Measurements from ENCODE around the gene DNAAF9. TPM values are rescaled to one million over a fixed set of nuclear protein-coding genes. Genes with fewer than 3 reads are reported as not detected.

Gene DNAAF9
- total RNA-seq, 1 experiment from 2014 or later = 8.1 TPM

DNA sequence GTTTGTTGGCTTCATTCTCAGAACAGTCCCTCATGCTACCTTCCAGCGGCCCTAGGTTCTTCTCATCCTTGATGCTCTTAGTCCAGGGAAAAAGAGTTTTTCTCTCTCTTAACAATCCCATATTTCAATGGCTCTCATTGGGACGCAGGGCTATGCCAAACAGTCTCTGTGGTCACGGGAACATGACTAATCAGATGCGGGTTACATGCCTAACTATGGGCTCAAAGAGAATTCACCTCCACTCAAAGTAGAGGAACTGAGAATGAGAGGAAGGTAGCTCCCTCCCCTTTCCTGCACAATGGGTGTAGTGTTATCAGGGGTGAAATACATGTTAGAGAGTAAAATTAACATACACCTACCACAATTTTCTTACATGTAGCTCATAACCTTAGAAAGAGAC, 45.2 kb upstream of the DNAAF9 start:
- H3K27ac ChIP-seq (ENCODE audit: low read depth, low read length, poor library complexity, severe bottlenecking) = no peak overlapping the region
- no TSS peak for BruUV-seq (replicated peaks)

GRCh38 chr20:3452136-3452535, 44.7 kb upstream of the DNAAF9 start:
- peak; percentile 48 for DNase-seq (ENCODE audit: low spot score)
- TF ChIP-seq EZH2 (IDR thresholded peaks at IDR 0.05; ENCODE audit: borderline replicate concordance, low read depth, low read length, poor library complexity, severe bottlenecking) = no peak
- TF ChIP-seq, protein P1, sequence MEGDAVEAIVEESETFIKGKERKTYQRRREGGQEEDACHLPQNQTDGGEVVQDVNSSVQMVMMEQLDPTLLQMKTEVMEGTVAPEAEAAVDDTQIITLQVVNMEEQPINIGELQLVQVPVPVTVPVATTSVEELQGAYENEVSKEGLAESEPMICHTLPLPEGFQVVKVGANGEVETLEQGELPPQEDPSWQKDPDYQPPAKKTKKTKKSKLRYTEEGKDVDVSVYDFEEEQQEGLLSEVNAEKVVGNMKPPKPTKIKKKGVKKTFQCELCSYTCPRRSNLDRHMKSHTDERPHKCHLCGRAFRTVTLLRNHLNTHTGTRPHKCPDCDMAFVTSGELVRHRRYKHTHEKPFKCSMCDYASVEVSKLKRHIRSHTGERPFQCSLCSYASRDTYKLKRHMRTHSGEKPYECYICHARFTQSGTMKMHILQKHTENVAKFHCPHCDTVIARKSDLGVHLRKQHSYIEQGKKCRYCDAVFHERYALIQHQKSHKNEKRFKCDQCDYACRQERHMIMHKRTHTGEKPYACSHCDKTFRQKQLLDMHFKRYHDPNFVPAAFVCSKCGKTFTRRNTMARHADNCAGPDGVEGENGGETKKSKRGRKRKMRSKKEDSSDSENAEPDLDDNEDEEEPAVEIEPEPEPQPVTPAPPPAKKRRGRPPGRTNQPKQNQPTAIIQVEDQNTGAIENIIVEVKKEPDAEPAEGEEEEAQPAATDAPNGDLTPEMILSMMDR (conservative IDR thresholded peaks at IDR 0.05; ENCODE audit: low read depth, low read length) = no peak
- CTCF ChIA-PET = no interaction called here
- Histone ChIP-seq H3K4me1 (ENCODE audit: insufficient read depth, low read length, poor library complexity, severe bottlenecking) (peaks cover 22% of the 10 kb centered on the region), H3K27ac (ENCODE audit: low read depth, low read length, poor library complexity, severe bottlenecking) (no peak overlapping the region), H3K4me3 (ENCODE audit: low read depth, low read length, poor library complexity, severe bottlenecking) (no peak overlapping the region), H3K36me3 (ENCODE audit: insufficient read depth, low read length, poor library complexity, severe bottlenecking) (no peaks in the 10 kb centered on the region), H3K27me3 (replicated peaks; ENCODE audit: insufficient read depth, low read depth, low read length, poor library complexity) (no peaks in the 10 kb centered on the region), H3K9me3 (ENCODE audit: low read depth, low read length, poor library complexity, severe bottlenecking) (no peaks in the 10 kb centered on the region)
- intact Hi-C loops (cut with micrococcal nuclease; ENCODE audit: unreplicated experiment) = no loop called here
- POLR2A ChIA-PET (ENCODE audit: low non-redundant PET) = interaction anchor here (0.6 to 1.0 kb wide), 2 partner anchors 10 to 18 kb away, joined by 4 to 6 read pairs; no protein-coding TSS in a partner anchor
- BruUV-seq (replicated peaks) = no TSS peak

More for the DNA sequence above, 45.2 kb upstream of the DNAAF9 start:
- no peak for TF ChIP-seq EZH2 (IDR thresholded peaks at IDR 0.05; ENCODE audit: borderline replicate concordance, low read depth, low read length, poor library complexity, severe bottlenecking)
- TF ChIP-seq, protein P1 (conservative IDR thresholded peaks at IDR 0.05; ENCODE audit: low read depth, low read length) = no peak
- Histone ChIP-seq H3K4me1 (ENCODE audit: insufficient read depth, low read length, poor library complexity, severe bottlenecking) (peaks cover 22% of the 10 kb centered on the region), H3K27me3 (replicated peaks; ENCODE audit: insufficient read depth, low read depth, low read length, poor library complexity) (no peaks in the 10 kb centered on the region), H3K9me3 (ENCODE audit: low read depth, low read length, poor library complexity, severe bottlenecking) (no peaks in the 10 kb centered on the region), H3K4me3 (ENCODE audit: low read depth, low read length, poor library complexity, severe bottlenecking) (no peak overlapping the region), H3K36me3 (ENCODE audit: insufficient read depth, low read length, poor library complexity, severe bottlenecking) (no peaks in the 10 kb centered on the region)
- ChIA-PET POLR2A (ENCODE audit: low non-redundant PET) (interaction anchor here (1.0 kb wide), 1 partner anchor 18 kb away, joined by 6 read pairs; no protein-coding TSS in a partner anchor), CTCF (no interaction called here)
- no peak for DNase-seq (ENCODE audit: low spot score)
- intact Hi-C loops (cut with micrococcal nuclease; ENCODE audit: unreplicated experiment) = no loop called here

DNA sequence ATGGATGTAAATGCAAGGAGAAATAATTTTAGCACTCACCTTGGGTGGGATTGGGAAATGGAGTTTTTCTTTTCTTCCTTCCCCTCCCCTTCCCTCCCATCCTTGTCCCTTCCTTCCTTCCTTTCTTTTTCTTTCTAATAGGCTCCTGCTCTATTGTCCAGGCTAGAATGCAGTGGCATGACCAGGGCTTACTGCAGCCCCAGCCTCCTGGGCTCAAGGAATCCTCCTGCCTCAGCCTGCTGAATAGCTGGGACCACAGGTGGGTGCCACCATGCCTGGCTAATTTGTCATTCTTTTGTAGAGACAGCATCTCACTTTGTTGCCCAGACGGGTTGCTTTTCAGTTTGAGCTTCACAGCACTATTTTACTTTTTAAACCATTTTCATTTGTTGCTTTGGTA, 41.9 kb upstream of the DNAAF9 start:
- Histone ChIP-seq H3K4me1 (ENCODE audit: insufficient read depth, low read length, poor library complexity, severe bottlenecking) (peaks cover 14% of the 10 kb centered on the region), H3K4me3 (ENCODE audit: low read depth, low read length, poor library complexity, severe bottlenecking) (no peak overlapping the region), H3K27me3 (replicated peaks; ENCODE audit: insufficient read depth, low read depth, low read length, poor library complexity) (no peaks in the 10 kb centered on the region), H3K36me3 (ENCODE audit: insufficient read depth, low read length, poor library complexity, severe bottlenecking) (no peaks in the 10 kb centered on the region), H3K27ac (ENCODE audit: low read depth, low read length, poor library complexity, severe bottlenecking) (no peak overlapping the region), H3K9me3 (ENCODE audit: low read depth, low read length, poor library complexity, severe bottlenecking) (no peaks in the 10 kb centered on the region)
- intact Hi-C loops (cut with micrococcal nuclease; ENCODE audit: unreplicated experiment) = no loop called here
- ChIA-PET CTCF (no interaction called here), POLR2A (ENCODE audit: low non-redundant PET) (no interaction called here)
- TF ChIP-seq, protein P1 (conservative IDR thresholded peaks at IDR 0.05; ENCODE audit: low read depth, low read length) = no peak
- TF ChIP-seq EZH2 (IDR thresholded peaks at IDR 0.05; ENCODE audit: borderline replicate concordance, low read depth, low read length, poor library complexity, severe bottlenecking) = no peak
- DNase-seq (ENCODE audit: low spot score) = no peak
- BruUV-seq (replicated peaks) = no TSS peak

Data from A673 (cell line).